Measurements from ENCODE around the gene SCRG1.
A peak's percentile ranks its signal among the peaks of the same experiment; 100 is the strongest.

GRCh38 chr4:173370477-173371291, 28.2 kb downstream of the SCRG1 start, which contains the start of gene SAP30:
- TF ChIP-seq ZBTB8A (tag by site-specific recombination; IDR thresholded peaks at IDR 0.05) = no peak
- TF ChIP-seq CTCF (tag by site-specific recombination; IDR thresholded peaks at IDR 0.05) = no peak
- TF ChIP-seq ZNF266 (tag by site-specific recombination; IDR thresholded peaks at IDR 0.05; ENCODE audit: low read depth) = no peak
- no peak for TF ChIP-seq ZNF350 (tag by site-specific recombination; IDR thresholded peaks at IDR 0.05)
- TF ChIP-seq MYNN (tag by site-specific recombination; IDR thresholded peaks at IDR 0.05; ENCODE audit: borderline replicate concordance) = no peak
- no peak for TF ChIP-seq ZSCAN16 (tag by site-specific recombination; IDR thresholded peaks at IDR 0.05)
- TF ChIP-seq ZNF202 (tag by site-specific recombination; IDR thresholded peaks at IDR 0.05; ENCODE audit: borderline replicate concordance) = no peak
- no peak for TF ChIP-seq ZNF660 (tag by site-specific recombination; IDR thresholded peaks at IDR 0.05)
- TF ChIP-seq ZNF600 (tag by site-specific recombination; IDR thresholded peaks at IDR 0.05) = 0 out of 2 replicates have a peak, but pooled peaks have one; percentile 24

Measured in HEK293 (cell line).